ENCODE data around the gene ZNF148.

- no peak for TF ChIP-seq SUZ12 (IDR thresholded peaks at IDR 0.05; ENCODE audit: extremely low read depth, insufficient read depth, insufficient read length)
- no peak for TF ChIP-seq ZNF274 (IDR thresholded peaks at IDR 0.05; ENCODE audit: low read depth, low read length)
These were observed 58.2 kb downstream of the ZNF148 start for GRCh38 chr3:125316949-125317348.
